HEK293 (cell line): ENCODE measurements around the gene BIRC3.

Experiments used
- RBAK ChIP-seq: fragments of 450-650 bp; formaldehyde crosslinking; IDR thresholded peaks from 2 replicates; pipeline ENCODE4 v1.5.1; 2016; ENCODE audit warnings: missing biosample characterization, missing genetic modification characterization
- SP7 ChIP-seq: fragments of 450-650 bp; formaldehyde crosslinking; IDR thresholded peaks from 2 replicates; pipeline ENCODE4 v1.5.1; 2016; ENCODE audit warnings: missing biosample characterization, missing genetic modification characterization
- TCF7L2 ChIP-seq: IDR thresholded peaks from 2 replicates; pipeline ENCODE4 v1.6.1; 2011; ENCODE audit warnings: low read depth, mild to moderate bottlenecking, inconsistent platforms, low read length, moderate library complexity, borderline replicate concordance
- ZBTB21 ChIP-seq: fragments of 450-650 bp; formaldehyde crosslinking; IDR thresholded peaks from 2 replicates; pipeline ENCODE4 v1.5.1; 2017; ENCODE audit warnings: missing biosample characterization, missing genetic modification characterization
- ZBTB7A ChIP-seq: fragments of 450-650 bp; formaldehyde crosslinking; IDR thresholded peaks from 2 replicates; pipeline ENCODE4 v1.5.1; 2016; ENCODE audit warnings: low read depth, missing biosample characterization, missing genetic modification characterization
- ZNF10 ChIP-seq: fragments of 450-650 bp; formaldehyde crosslinking; IDR thresholded peaks from 2 replicates; pipeline ENCODE4 v1.5.1; 2017; ENCODE audit warnings: missing biosample characterization, missing genetic modification characterization
- ZNF274 ChIP-seq, 2 experiments: fragments of 200-500 bp in 1 of 2; fragments of 450-650 bp in 1 of 2; sonication (Bioruptor generic) in 1 of 2; formaldehyde crosslinking in 1 of 2; IDR thresholded peaks; 2 replicates each; pipeline versions ENCODE4 v1.5.1 to v1.6.1; 2014 to 2016; ENCODE audit warnings: borderline replicate concordance in 1 of 2, inconsistent platforms in 1 of 2, low read length in 1 of 2, missing biosample characterization in 1 of 2, missing genetic modification characterization in 1 of 2
- ZNF354C ChIP-seq: fragments of 450-650 bp; formaldehyde crosslinking; IDR thresholded peaks from 2 replicates; pipeline ENCODE4 v1.5.1; 2016; ENCODE audit warnings: missing biosample characterization, missing genetic modification characterization, low read depth, borderline replicate concordance
- ZNF433 ChIP-seq: fragments of 450-650 bp; formaldehyde crosslinking; IDR thresholded peaks from 2 replicates; pipeline ENCODE4 v1.5.1; 2016; ENCODE audit warnings: missing biosample characterization, missing genetic modification characterization, low read depth
- ZNF660 ChIP-seq: fragments of 450-650 bp; IDR thresholded peaks from 2 replicates; pipeline ENCODE4 v1.5.1; 2018; ENCODE audit warnings: missing biosample characterization, mild to moderate bottlenecking, missing genetic modification characterization
- TF ChIP-seq, protein P1 (sequence below): fragments of 450-650 bp; formaldehyde crosslinking; IDR thresholded peaks from 2 replicates; pipeline ENCODE4 v1.5.1; 2016; ENCODE audit warnings: missing biosample characterization, missing genetic modification characterization
- TF ChIP-seq, protein P2 (sequence below): fragments of 450-650 bp; formaldehyde crosslinking; IDR thresholded peaks from 2 replicates; pipeline ENCODE4 v1.5.1; 2017; ENCODE audit warnings: missing biosample characterization, missing genetic modification characterization

DNA sequence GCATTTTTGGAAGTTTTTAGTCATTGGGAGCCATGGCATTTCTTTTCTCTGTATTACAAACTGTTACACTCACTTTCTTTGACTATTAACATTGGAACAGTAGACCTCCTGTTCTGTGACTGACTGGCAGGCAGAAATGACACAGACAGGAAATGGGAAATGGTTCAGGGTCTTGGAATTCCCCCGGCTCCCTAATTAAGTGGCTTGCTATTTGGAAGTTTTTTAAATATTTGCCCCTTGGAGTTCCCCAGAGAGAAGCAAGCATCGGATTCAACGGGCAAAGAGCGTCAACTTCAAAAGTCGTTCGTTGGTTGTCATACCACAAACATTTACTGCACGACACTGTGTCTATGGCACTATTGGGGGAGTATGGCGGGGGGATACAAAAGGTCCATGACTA is 28.6 kb downstream of the BIRC3 start:
- TF ChIP-seq, protein P1, sequence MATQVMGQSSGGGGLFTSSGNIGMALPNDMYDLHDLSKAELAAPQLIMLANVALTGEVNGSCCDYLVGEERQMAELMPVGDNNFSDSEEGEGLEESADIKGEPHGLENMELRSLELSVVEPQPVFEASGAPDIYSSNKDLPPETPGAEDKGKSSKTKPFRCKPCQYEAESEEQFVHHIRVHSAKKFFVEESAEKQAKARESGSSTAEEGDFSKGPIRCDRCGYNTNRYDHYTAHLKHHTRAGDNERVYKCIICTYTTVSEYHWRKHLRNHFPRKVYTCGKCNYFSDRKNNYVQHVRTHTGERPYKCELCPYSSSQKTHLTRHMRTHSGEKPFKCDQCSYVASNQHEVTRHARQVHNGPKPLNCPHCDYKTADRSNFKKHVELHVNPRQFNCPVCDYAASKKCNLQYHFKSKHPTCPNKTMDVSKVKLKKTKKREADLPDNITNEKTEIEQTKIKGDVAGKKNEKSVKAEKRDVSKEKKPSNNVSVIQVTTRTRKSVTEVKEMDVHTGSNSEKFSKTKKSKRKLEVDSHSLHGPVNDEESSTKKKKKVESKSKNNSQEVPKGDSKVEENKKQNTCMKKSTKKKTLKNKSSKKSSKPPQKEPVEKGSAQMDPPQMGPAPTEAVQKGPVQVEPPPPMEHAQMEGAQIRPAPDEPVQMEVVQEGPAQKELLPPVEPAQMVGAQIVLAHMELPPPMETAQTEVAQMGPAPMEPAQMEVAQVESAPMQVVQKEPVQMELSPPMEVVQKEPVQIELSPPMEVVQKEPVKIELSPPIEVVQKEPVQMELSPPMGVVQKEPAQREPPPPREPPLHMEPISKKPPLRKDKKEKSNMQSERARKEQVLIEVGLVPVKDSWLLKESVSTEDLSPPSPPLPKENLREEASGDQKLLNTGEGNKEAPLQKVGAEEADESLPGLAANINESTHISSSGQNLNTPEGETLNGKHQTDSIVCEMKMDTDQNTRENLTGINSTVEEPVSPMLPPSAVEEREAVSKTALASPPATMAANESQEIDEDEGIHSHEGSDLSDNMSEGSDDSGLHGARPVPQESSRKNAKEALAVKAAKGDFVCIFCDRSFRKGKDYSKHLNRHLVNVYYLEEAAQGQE (tag by site-specific recombination) = no peak
- no peak for TF ChIP-seq RBAK
- no peak for TF ChIP-seq ZNF354C (tag by site-specific recombination)
- no peak for TF ChIP-seq TCF7L2
- TF ChIP-seq ZNF274 (IDR thresholded peaks at IDR 0.05; ENCODE audit: low read length) = no peak
- no peak for TF ChIP-seq ZNF274 (tag by site-specific recombination; IDR thresholded peaks at IDR 0.05; ENCODE audit: borderline replicate concordance)
- no peak for TF ChIP-seq ZBTB7A (tag by site-specific recombination)
- no peak for TF ChIP-seq ZNF660 (tag by site-specific recombination)
- TF ChIP-seq ZBTB21 = no peak
- TF ChIP-seq ZNF10 = no peak
- TF ChIP-seq ZNF433 = no peak
- TF ChIP-seq SP7 (tag by site-specific recombination) = no peak
- TF ChIP-seq, protein P2, sequence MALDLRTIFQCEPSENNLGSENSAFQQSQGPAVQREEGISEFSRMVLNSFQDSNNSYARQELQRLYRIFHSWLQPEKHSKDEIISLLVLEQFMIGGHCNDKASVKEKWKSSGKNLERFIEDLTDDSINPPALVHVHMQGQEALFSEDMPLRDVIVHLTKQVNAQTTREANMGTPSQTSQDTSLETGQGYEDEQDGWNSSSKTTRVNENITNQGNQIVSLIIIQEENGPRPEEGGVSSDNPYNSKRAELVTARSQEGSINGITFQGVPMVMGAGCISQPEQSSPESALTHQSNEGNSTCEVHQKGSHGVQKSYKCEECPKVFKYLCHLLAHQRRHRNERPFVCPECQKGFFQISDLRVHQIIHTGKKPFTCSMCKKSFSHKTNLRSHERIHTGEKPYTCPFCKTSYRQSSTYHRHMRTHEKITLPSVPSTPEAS (tag by site-specific recombination) = no peak
